Fibroblast of skin of back (primary cell): Measurements from ENCODE around the gene SOS2.
"Not testable (repeated sequence)": the region's sequence is repeated elsewhere in the genome, so short reads cannot be mapped to it uniquely, and the experiment has no call there.

Experiments
- DNase-seq: peaks from one replicate; pipeline ENCODE4 v3.0.0-alpha.2; 2013

SOS2 gene

GRCh38 chr14:50225067-50225973, 6.1 kb downstream of the SOS2 start:
- peak; percentile 91 for DNase-seq

- no peak for DNase-seq
Measured at GRCh38 chr14:50222055-50222613, 9.2 kb downstream of the SOS2 start.

GRCh38 chr14:50218501-50218900, 12.9 kb downstream of the SOS2 start:
- DNase-seq = no peak

- DNase-seq = no peak
Measured at GRCh38 chr14:50215416-50215815, 16.0 kb downstream of the SOS2 start.

GRCh38 chr14:50213795-50214194, 17.6 kb downstream of the SOS2 start:
- DNase-seq = no peak

GRCh38 chr14:50212726-50213125, 18.7 kb downstream of the SOS2 start:
- no peak for DNase-seq

GRCh38 chr14:50210074-50210473, 21.3 kb downstream of the SOS2 start:
- no peak for DNase-seq

GRCh38 chr14:50198499-50198898, 32.9 kb downstream of the SOS2 start:
- DNase-seq = no peak

GRCh38 chr14:50191499-50191898, 39.9 kb downstream of the SOS2 start:
- DNase-seq = no peak

- no peak for DNase-seq
Measured at GRCh38 chr14:50186107-50186506, 45.3 kb downstream of the SOS2 start.

- no peak for DNase-seq
Measured at GRCh38 chr14:50173891-50174290, 57.5 kb downstream of the SOS2 start.

- DNase-seq = no peak
Measured at GRCh38 chr14:50171895-50172294, 59.5 kb downstream of the SOS2 start.

- not testable (repeated sequence) for DNase-seq
Measured at GRCh38 chr14:50167381-50167780, 64.0 kb downstream of the SOS2 start.

- no peak for DNase-seq
Measured at GRCh38 chr14:50156111-50156510, 75.3 kb downstream of the SOS2 start.

- no peak for DNase-seq
Measured at GRCh38 chr14:50148799-50149198, 82.6 kb downstream of the SOS2 start.

- DNase-seq = peak; percentile 86
Measured at GRCh38 chr14:50139192-50139591, 92.2 kb downstream of the SOS2 start.

GRCh38 chr14:50127802-50128201, 103.6 kb downstream of the SOS2 start:
- DNase-seq = no peak

- DNase-seq = no peak
Measured at GRCh38 chr14:50123062-50123461, 108.3 kb downstream of the SOS2 start.

- DNase-seq = no peak
Measured at GRCh38 chr14:50122291-50122690, 109.1 kb downstream of the SOS2 start.

- no peak for DNase-seq
Measured at GRCh38 chr14:50121486-50121885, 109.9 kb downstream of the SOS2 start.

- no peak for DNase-seq
Measured at GRCh38 chr14:50117456-50117855, 113.9 kb downstream of the SOS2 start.

- no peak for DNase-seq
Measured at GRCh38 chr14:50116966-50117365, 114.4 kb downstream of the SOS2 start.

GRCh38 chr14:50116181-50116956, 115.0 kb downstream of the SOS2 start, which contains the start of gene VCPKMT:
Gene VCPKMT, minus strand, starts transcription at chr14:50116572. Its CDS starts 20 bp downstream, at chr14:50116552.
- peak; percentile 91 for DNase-seq
